B cell (primary cell): ENCODE data around the gene PPP2R5A. TPM values are rescaled to one million over a fixed set of nuclear protein-coding genes. Genes with fewer than 3 reads are reported as not detected.

Experiments used
- ATAC-seq: fragments of 200-7000 bp; cut with Tn5 transposase; one replicate; pipeline ENCODE4 v1.10.0; 2021; ENCODE audit warnings: low read depth, mild to moderate bottlenecking, moderate number of reproducible peaks, moderate library complexity
- CTCF ChIA-PET: fragments of 350-600 bp; sonication (Branson Sonifier 250); formaldehyde crosslinking; loops from one replicate; lab custom pipeline; 2021; ENCODE audit warnings: antibody characterized with exemption, inconsistent platforms; lab: Charles Lee
- POLR2A ChIA-PET: fragments of 350-600 bp; sonication (Branson Sonifier 250); formaldehyde crosslinking; loops from one replicate; lab custom pipeline; 2021; ENCODE audit warnings: antibody characterized with exemption; lab: Charles Lee
- DNase-seq: peaks from one replicate; pipeline ENCODE4 v3.0.0; 2013
- H2AFZ ChIP-seq: 2 replicates; pipeline ENCODE4 v1.6.1; 2012; ENCODE audit warnings: mild to moderate bottlenecking, low read depth, low read length; ENCODE audit not compliant: insufficient read depth, poor library complexity, severe bottlenecking
- H3K27ac ChIP-seq, 2 donors: 1 replicate in 1 of 2; 2 replicates in 1 of 2; pipeline ENCODE4 v1.5.1; 2012 to 2013; ENCODE audit warnings: low read length in 2 of 2, mild to moderate bottlenecking in 2 of 2, moderate library complexity in 1 of 2
- H3K27me3 ChIP-seq, 4 experiments: fragments of 200-600 bp in 1 of 4; sonication (generic) in 1 of 4; replicated peaks in 1 of 4; 1 replicate in 2 of 4; 2 replicates in 2 of 4; pipeline versions ENCODE4 v1.6.1 to v1.7.0; 2013 to 2016; ENCODE audit warnings: low read length in 3 of 4, mild to moderate bottlenecking in 2 of 4, mixed read lengths in 1 of 4, moderate library complexity in 1 of 4; ENCODE audit not compliant: insufficient read depth in 4 of 4, control insufficient read depth in 3 of 4; ENCODE audit errors: control extremely low read depth in 1 of 4
- H3K36me3 ChIP-seq, 2 experiments: replicated peaks in 1 of 2; 1 replicate in 1 of 2; 2 replicates in 1 of 2; pipeline versions ENCODE4 v1.6.1 to v1.7.1; 2013; ENCODE audit warnings: low read length in 1 of 2; ENCODE audit not compliant: insufficient read depth in 2 of 2, control insufficient read depth in 1 of 2; ENCODE audit errors: control extremely low read depth in 1 of 2, extremely low read depth in 1 of 2
- H3K4me1 ChIP-seq, 2 donors: fragments of 200-600 bp in 1 of 2; sonication (generic) in 1 of 2; 1 replicate in 1 of 2; 2 replicates in 1 of 2; pipeline versions ENCODE4 v1.5.1 to v1.6.1; 2013 to 2017; ENCODE audit warnings: low read length in 2 of 2; ENCODE audit not compliant: control insufficient read depth in 2 of 2, insufficient read depth in 2 of 2
- H3K4me2 ChIP-seq: replicated peaks from 2 replicates; pipeline ENCODE3; 2012; ENCODE audit warnings: mild to moderate bottlenecking, low read depth, low read length; ENCODE audit not compliant: poor library complexity, severe bottlenecking
- H3K4me3 ChIP-seq, 5 experiments: fragments of 200-600 bp in 1 of 5; sonication (generic) in 1 of 5; 1 replicate in 3 of 5; 2 replicates in 2 of 5; pipeline versions ENCODE4 v1.5.1 to v1.7.0; 2011 to 2016; ENCODE audit warnings: low read length in 4 of 5, mild to moderate bottlenecking in 4 of 5, low read depth in 2 of 5, control low read depth in 1 of 5, moderate library complexity in 1 of 5; ENCODE audit not compliant: insufficient read depth in 1 of 5; ENCODE audit errors: control extremely low read depth in 1 of 5, extremely low read depth in 1 of 5
- H3K79me2 ChIP-seq: fragments of 200-600 bp; sonication (generic); one replicate; pipeline ENCODE4 v1.6.0; 2016; ENCODE audit warnings: low read length; ENCODE audit not compliant: control insufficient read depth, insufficient read depth
- H3K9ac ChIP-seq: fragments of 200-600 bp; sonication (generic); 2 replicates; pipeline ENCODE4 v1.6.1; 2017; ENCODE audit warnings: mild to moderate bottlenecking, low read length, moderate library complexity
- H3K9me3 ChIP-seq, 3 donors: one replicate each; pipeline versions ENCODE4 v1.6.1 to v1.7.1; 2013; ENCODE audit warnings: low read length in 2 of 3; ENCODE audit not compliant: control insufficient read depth in 2 of 3, insufficient read depth in 1 of 3; ENCODE audit errors: control extremely low read depth in 1 of 3
- H4K20me1 ChIP-seq: 2 replicates; pipeline ENCODE4 v1.6.0; 2012; ENCODE audit warnings: mild to moderate bottlenecking, low read length; ENCODE audit not compliant: insufficient read depth, control insufficient read depth, poor library complexity, severe bottlenecking
- H3K27ac Mint-ChIP-seq: one replicate; pipeline ENCODE4 v1.8.0; 2021; ENCODE audit warnings: mixed read lengths
- H3K27me3 Mint-ChIP-seq: one replicate; pipeline ENCODE4 v1.8.0; 2021; ENCODE audit warnings: mixed read lengths
- H3K4me1 Mint-ChIP-seq: one replicate; pipeline ENCODE4 v1.8.0; 2021; ENCODE audit warnings: mixed read lengths
- H3K4me3 Mint-ChIP-seq: one replicate; pipeline ENCODE4 v1.8.0; 2021; ENCODE audit warnings: mixed read lengths
- H3K9me3 Mint-ChIP-seq: one replicate; pipeline ENCODE4 v1.8.0; 2022; ENCODE audit warnings: mixed read lengths; ENCODE audit not compliant: insufficient read depth
- CTCF ChIP-seq: fragments of 200-600 bp; IDR thresholded peaks from one replicate; pipeline ENCODE4 v1.8.0; 2022; ENCODE audit warnings: antibody characterized with exemption, mild to moderate bottlenecking
- EZH2 ChIP-seq: IDR thresholded peaks from 2 replicates; pipeline ENCODE4 v1.6.1; 2012; ENCODE audit warnings: borderline replicate concordance, low read depth, mild to moderate bottlenecking, moderate library complexity, low read length; ENCODE audit not compliant: insufficient read depth, poor library complexity, severe bottlenecking
- WGBS: methylation state at CpG from one replicate; pipeline ENCODE4 v1.1.5; 2013; ENCODE audit warnings: missing lambda C conversion rate; ENCODE audit not compliant: insufficient coverage; 5-methylcytosine and 5-hydroxymethylcytosine counted together
- intact Hi-C: fragments of 100-400 bp; cut with micrococcal nuclease; formaldehyde crosslinking; loops from one replicate; pipeline ENCODE4 v1.10.0; 2022
- polyA plus RNA-seq: library from polyadenylated mRNA; depleted of rRNA; stranded (reverse); fragments of >200 nt; gene quantifications from 2 replicates; pipeline ENCODE4 v1.2.3, GENCODE V29; 2012
- total RNA-seq, 2 donors: library from RNA; stranded (reverse); fragments of 120-200 nt in 1 of 2; gene quantifications; 1 replicate in 1 of 2; 2 replicates in 1 of 2; pipeline versions ENCODE4 v1.2.3 to v1.2.4, GENCODE V29; 2013 to 2022

Gene PPP2R5A
- total and polyA plus RNA-seq, 2 donors (not counting 1 experiment from before 2014, with no cell fraction given), result 22.4 to 43.4 TPM

- Histone ChIP-seq H3K4me2 (no peak overlapping the region), H3K27me3 (no peaks in the 10 kb centered on the region), H3K36me3 (no peaks in the 10 kb centered on the region), H3K9me3 (no peaks in the 10 kb centered on the region), H3K9ac (no peak overlapping the region), H4K20me1 (no peaks in the 10 kb centered on the region), H3K4me1 (peaks cover 7% of the 10 kb centered on the region in 2 donors), H3K79me2 (no peaks in the 10 kb centered on the region), H3K27ac (no peak overlapping the region), H3K4me3 (no peak overlapping the region), H2AFZ (no peak overlapping the region)
- POLR2A ChIA-PET, result no interaction called here
- TF ChIP-seq CTCF, result no peak
- TF ChIP-seq EZH2, result no peak
- intact Hi-C loops, result no loop called here
- peaks cover 8% of the 10 kb centered on the region for H3K4me1 Mint-ChIP-seq
- H3K9me3 Mint-ChIP-seq, result no peaks in the 10 kb centered on the region
- ATAC-seq, result no peak
- WGBS, result no CpG with 5 or more reads among the region's 2 CpGs
- H3K4me3 Mint-ChIP-seq, result no peak overlapping the region
- CTCF ChIA-PET, result interaction anchor here (1.0 kb wide), 1 partner anchor 196 kb away, joined by 4 read pairs; no protein-coding TSS in a partner anchor
- peaks cover 4% of the 10 kb centered on the region for H3K27me3 Mint-ChIP-seq
- H3K27ac Mint-ChIP-seq, result no peak overlapping the region
- DNase-seq, result no peak
These were observed 18.2 kb upstream of the PPP2R5A start for GRCh38 chr1:212267017-212267416.

GRCh38 chr1:212267460-212267859 is 17.8 kb upstream of the PPP2R5A start:
- POLR2A ChIA-PET, result no interaction called here
- no peaks in the 10 kb centered on the region for H3K36me3 ChIP-seq
- no peak for DNase-seq
- intact Hi-C loops, result no loop called here
- no peak for ATAC-seq
- no CpG with 5 or more reads among the region's 2 CpGs for WGBS
- H3K27me3 ChIP-seq, result no peaks in the 10 kb centered on the region
- H2AFZ ChIP-seq, result no peak overlapping the region
- no peak overlapping the region for H3K4me3 Mint-ChIP-seq
- H3K9me3 ChIP-seq, result no peaks in the 10 kb centered on the region
- H3K9me3 Mint-ChIP-seq, result no peaks in the 10 kb centered on the region
- TF ChIP-seq EZH2 (no peak), CTCF (no peak)
- H3K27me3 Mint-ChIP-seq, result peaks cover 4% of the 10 kb centered on the region
- H3K27ac ChIP-seq, result no peak overlapping the region
- H3K4me3 ChIP-seq, result no peak overlapping the region
- peaks cover 7% of the 10 kb centered on the region in 2 donors for H3K4me1 ChIP-seq
- H3K27ac Mint-ChIP-seq, result no peak overlapping the region
- CTCF ChIA-PET, result no interaction called here
- H3K9ac ChIP-seq, result no peak overlapping the region
- peaks cover 8% of the 10 kb centered on the region for H3K4me1 Mint-ChIP-seq
- no peak overlapping the region for H3K4me2 ChIP-seq
- no peaks in the 10 kb centered on the region for H3K79me2 ChIP-seq
- no peaks in the 10 kb centered on the region for H4K20me1 ChIP-seq
